K562 (cell line): Measurements from ENCODE around the gene DAP.

Experiments used
- KAT7 ChIP-seq: sonication (generic); formaldehyde crosslinking; IDR thresholded peaks from 2 replicates; pipeline ENCODE4 v1.8.0; 2022; ENCODE audit warnings: missing genetic modification reagents, mild to moderate bottlenecking, borderline replicate concordance
- MTA2 ChIP-seq: fragments of 450-650 bp; IDR thresholded peaks from 2 replicates; pipeline ENCODE4 v1.6.1; 2016; ENCODE audit warnings: low read depth
- NFIC ChIP-seq: fragments of 450-650 bp; IDR thresholded peaks from 2 replicates; pipeline ENCODE4 v1.6.1; 2017; ENCODE audit warnings: mild to moderate bottlenecking, inconsistent platforms
- POLR2AphosphoS5 ChIP-seq: IDR thresholded peaks from 2 replicates; pipeline ENCODE4 v1.6.1; 2011; ENCODE audit warnings: mild to moderate bottlenecking, low read depth, low read length, moderate library complexity; ENCODE audit not compliant: control insufficient read depth, insufficient read depth
- SMAD2 ChIP-seq: fragments of 150-350 bp; IDR thresholded peaks from 2 replicates; pipeline ENCODE4 v1.6.1; 2014; ENCODE audit warnings: low read depth, mild to moderate bottlenecking, low read length
- STAT6 ChIP-seq: sonication (generic); formaldehyde crosslinking; IDR thresholded peaks from 2 replicates; pipeline ENCODE4 v1.8.1; 2023; ENCODE audit warnings: mild to moderate bottlenecking, missing genetic modification reagents
- TCF7 ChIP-seq: sonication (generic); IDR thresholded peaks from 2 replicates; pipeline ENCODE4 v1.6.1; 2016; ENCODE audit warnings: antibody characterized with exemption, borderline replicate concordance
- TEAD4 ChIP-seq, 2 experiments: sonication (generic) in 1 of 2; formaldehyde crosslinking in 1 of 2; IDR thresholded peaks; 2 replicates each; pipeline versions ENCODE4 v1.6.1 to v1.8.0; 2012 to 2022; ENCODE audit warnings: borderline replicate concordance in 1 of 2, inconsistent platforms in 1 of 2, low read length in 1 of 2, mild to moderate bottlenecking in 1 of 2, missing genetic modification reagents in 1 of 2
- ZBTB26 ChIP-seq: fragments of 450-650 bp; formaldehyde crosslinking; IDR thresholded peaks from 2 replicates; pipeline ENCODE4 v1.4.0; 2022; ENCODE audit warnings: missing genetic modification characterization
- TF ChIP-seq, protein P1 (sequence below), 3 experiments: IDR thresholded peaks in 2 of 3; conservative IDR thresholded peaks in 1 of 3; 2 replicates each; pipeline ENCODE4 v1.5.1; 2011 to 2012; ENCODE audit warnings: low read length in 3 of 3, mild to moderate bottlenecking in 3 of 3, control low read depth in 2 of 3, improper control_type of control experiment in 1 of 3, inconsistent platforms in 1 of 3, low read depth in 1 of 3, mixed read lengths in 1 of 3, moderate library complexity in 1 of 3; ENCODE audit not compliant: insufficient read depth in 2 of 3
- TF ChIP-seq, protein P2 (sequence below), 2 experiments: fragments of 450-650 bp in 1 of 2; sonication (generic) in 1 of 2; formaldehyde crosslinking in 1 of 2; IDR thresholded peaks in 1 of 2; conservative IDR thresholded peaks in 1 of 2; 2 replicates each; pipeline versions ENCODE4 v1.6.1 to v1.8.1; 2016 to 2023; ENCODE audit warnings: mild to moderate bottlenecking in 2 of 2, moderate library complexity in 2 of 2, inconsistent platforms in 1 of 2, missing genetic modification reagents in 1 of 2

DNA sequence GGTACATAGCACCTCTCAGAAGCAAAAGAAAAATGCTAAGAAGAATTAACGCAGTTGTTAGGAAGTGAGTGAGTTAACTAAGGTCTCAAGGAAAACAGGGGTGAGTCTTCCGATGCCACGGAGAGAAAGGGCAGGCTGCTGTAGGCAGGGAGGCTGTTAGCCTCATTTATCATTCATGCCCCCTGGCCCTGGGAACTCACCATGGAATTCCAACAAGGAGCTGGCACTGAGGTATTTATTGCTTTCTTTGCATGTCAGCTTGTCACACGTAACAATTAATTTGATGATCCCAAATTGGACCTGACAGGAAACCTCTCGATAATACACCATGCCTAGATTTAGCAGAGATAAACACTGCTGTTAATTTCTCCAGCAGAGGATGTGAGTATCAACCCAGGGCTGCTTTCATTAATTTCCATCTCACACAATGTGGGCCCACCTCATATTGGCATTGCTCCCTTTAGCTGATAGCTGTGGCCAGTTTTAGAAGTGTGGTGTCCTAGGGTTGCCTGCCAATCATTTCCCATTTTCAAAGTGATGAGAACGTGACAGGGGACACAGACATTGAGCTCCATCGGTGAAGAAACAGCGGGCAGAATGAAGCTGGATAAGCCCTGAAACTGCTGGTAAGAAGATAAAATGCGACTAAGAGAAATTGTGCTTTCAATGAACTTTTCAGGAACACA lies 45.3 kb downstream of the DAP start:
- TF ChIP-seq ZBTB26 (no peak), SMAD2 (no peak), KAT7 (CRISPR knock-in tag) (no peak), POLR2AphosphoS5 (no peak), TCF7 (no peak), NFIC (no peak), STAT6 (no peak), TEAD4 (IDR thresholded peaks at IDR 0.05; ENCODE audit: low read length) (no peak), TEAD4 (CRISPR knock-in tag; IDR thresholded peaks at IDR 0.05; ENCODE audit: borderline replicate concordance) (no peak), MTA2 (no peak)
- TF ChIP-seq, protein P1, sequence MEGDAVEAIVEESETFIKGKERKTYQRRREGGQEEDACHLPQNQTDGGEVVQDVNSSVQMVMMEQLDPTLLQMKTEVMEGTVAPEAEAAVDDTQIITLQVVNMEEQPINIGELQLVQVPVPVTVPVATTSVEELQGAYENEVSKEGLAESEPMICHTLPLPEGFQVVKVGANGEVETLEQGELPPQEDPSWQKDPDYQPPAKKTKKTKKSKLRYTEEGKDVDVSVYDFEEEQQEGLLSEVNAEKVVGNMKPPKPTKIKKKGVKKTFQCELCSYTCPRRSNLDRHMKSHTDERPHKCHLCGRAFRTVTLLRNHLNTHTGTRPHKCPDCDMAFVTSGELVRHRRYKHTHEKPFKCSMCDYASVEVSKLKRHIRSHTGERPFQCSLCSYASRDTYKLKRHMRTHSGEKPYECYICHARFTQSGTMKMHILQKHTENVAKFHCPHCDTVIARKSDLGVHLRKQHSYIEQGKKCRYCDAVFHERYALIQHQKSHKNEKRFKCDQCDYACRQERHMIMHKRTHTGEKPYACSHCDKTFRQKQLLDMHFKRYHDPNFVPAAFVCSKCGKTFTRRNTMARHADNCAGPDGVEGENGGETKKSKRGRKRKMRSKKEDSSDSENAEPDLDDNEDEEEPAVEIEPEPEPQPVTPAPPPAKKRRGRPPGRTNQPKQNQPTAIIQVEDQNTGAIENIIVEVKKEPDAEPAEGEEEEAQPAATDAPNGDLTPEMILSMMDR (IDR thresholded peaks at IDR 0.05 in 2 of 3, conservative IDR thresholded peaks at IDR 0.05 in 1 of 3; ENCODE audit: insufficient read depth in 2 of 3, low read depth in 1 of 3, low read length in 3 of 3) = no peak
- TF ChIP-seq, protein P2, sequence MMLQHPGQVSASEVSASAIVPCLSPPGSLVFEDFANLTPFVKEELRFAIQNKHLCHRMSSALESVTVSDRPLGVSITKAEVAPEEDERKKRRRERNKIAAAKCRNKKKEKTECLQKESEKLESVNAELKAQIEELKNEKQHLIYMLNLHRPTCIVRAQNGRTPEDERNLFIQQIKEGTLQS (IDR thresholded peaks at IDR 0.05) = no peak
- TF ChIP-seq, protein P2 (CRISPR knock-in tag; conservative IDR thresholded peaks at IDR 0.05) = no peak
